ENCODE data around the gene LARP1.

- TF ChIP-seq EZH2 (IDR thresholded peaks at IDR 0.05; ENCODE audit: low read depth, unreplicated experiment) (no peak), CTCF (conservative IDR thresholded peaks at IDR 0.05; ENCODE audit: low read depth in 2 of 2) (no peak), POLR2AphosphoS5 (IDR thresholded peaks at IDR 0.05; ENCODE audit: low read depth) (no peak), JUNB (IDR thresholded peaks at IDR 0.05; ENCODE audit: unreplicated experiment) (no peak), EZH2phosphoT487 (IDR thresholded peaks at IDR 0.05; ENCODE audit: unreplicated experiment) (no peak), REST (IDR thresholded peaks at IDR 0.05; ENCODE audit: unreplicated experiment) (no peak), ZNF114 (CRISPR knock-in tag; IDR thresholded peaks at IDR 0.05) (no peak), ZNF331 (CRISPR knock-in tag; IDR thresholded peaks at IDR 0.05; ENCODE audit: low read depth) (no peak), ETS1 (IDR thresholded peaks at IDR 0.05) (no peak), CREB1 (CRISPR knock-in tag; IDR thresholded peaks at IDR 0.05; ENCODE audit: low read depth) (no peak), ZNF462 (CRISPR knock-in tag; IDR thresholded peaks at IDR 0.05) (no peak), STAT1 (IDR thresholded peaks at IDR 0.05; ENCODE audit: unreplicated experiment) (no peak), NANOG (IDR thresholded peaks at IDR 0.05; ENCODE audit: borderline replicate concordance) (no peak)
These were observed 104.9 kb downstream of the LARP1 start for GRCh38 chr5:154860123-154860522.

Measured in GM23338 (cell line).